IPS-NIHi7 (cell line): ENCODE measurements around the gene DUOX1.
A peak's percentile ranks its signal among the peaks of the same experiment; 100 is the strongest.
"Not testable (repeated sequence)": the region's sequence is repeated elsewhere in the genome, so short reads cannot be mapped to it uniquely, and the experiment has no call there.

Experiments used
- DNase-seq: peaks from one replicate; pipeline ENCODE4 v3.0.0; 2012; ENCODE audit warnings: mixed read lengths; ENCODE audit errors: extremely low spot score

DUOX1 gene

DNA sequence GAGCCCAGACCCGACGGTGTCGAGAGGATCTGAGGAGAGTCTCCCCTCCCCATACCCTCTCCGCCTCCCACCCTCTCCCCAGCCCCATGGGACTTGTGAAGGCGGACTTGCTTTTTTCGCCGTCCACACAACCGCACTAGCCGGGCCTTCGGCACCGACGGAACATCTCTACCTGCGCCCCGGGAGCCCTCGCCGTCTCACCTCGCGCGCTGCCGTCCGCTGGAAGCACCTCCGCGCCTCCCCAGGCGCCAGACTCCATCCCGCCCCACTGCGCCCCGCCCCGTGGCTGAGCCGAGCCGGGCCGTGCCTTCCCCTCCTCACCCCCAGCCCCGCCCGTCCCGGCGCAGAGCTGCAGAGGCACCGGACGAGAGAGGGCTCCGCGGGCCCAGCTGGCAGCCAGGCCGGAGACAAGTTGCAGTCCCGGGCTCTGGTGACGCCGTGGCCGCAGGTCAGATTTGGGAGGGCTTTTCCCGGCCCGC is at the start of gene DUOX1, which contains the start of gene DUOXA1:
Gene DUOX1 (plus strand): TSS at position 344 of the 479 bp plus-strand sequence. CDS start 1,973 bp downstream, outside the sequence.
Gene DUOXA1 (minus strand): TSS at position 229 of the 479 bp plus-strand sequence. CDS start 6,865 bp downstream, outside the sequence.
- peak; percentile 73 for DNase-seq

DNA sequence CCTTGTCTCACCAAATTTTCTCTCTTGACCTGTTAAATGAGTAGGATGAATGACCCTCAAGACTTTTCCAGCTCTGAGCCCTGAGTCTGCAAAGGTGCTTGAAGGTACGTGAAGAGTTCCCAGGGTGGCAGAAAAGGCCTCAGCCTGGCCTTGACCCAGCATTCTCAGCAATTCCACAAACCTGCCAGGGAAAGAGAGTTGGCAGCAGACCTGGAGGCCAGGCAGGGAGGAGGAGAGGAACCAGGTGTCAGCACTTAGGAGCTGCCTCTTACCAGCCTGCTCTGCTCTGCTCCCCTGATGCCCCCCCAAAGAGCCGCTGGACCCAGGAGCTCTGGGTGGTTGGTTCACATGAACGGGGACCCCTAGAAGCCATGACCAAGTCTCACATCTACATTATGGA is 49.2 kb upstream of the DUOX1 start:
- not testable (repeated sequence) for DNase-seq

DNA sequence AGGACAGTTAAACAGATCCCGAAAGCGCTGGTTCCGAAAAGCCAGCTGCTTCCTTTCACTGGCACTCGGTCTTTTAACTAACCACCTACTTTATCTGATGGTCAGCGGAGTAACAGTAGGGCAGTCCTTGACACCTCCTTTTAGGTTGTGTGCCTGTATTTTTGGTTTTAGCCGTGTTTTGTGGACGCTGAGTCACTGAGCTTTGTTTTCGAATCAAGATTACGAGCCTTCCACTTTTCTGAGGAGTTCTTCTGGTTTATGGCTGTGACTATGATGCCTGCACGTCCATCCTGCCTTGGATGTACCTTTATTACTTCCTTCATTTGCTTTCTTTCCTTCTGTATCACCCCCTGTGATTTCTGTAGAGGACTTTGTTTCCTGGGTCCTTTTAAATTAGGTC is 47.4 kb upstream of the DUOX1 start:
- not testable (repeated sequence) for DNase-seq

DNA sequence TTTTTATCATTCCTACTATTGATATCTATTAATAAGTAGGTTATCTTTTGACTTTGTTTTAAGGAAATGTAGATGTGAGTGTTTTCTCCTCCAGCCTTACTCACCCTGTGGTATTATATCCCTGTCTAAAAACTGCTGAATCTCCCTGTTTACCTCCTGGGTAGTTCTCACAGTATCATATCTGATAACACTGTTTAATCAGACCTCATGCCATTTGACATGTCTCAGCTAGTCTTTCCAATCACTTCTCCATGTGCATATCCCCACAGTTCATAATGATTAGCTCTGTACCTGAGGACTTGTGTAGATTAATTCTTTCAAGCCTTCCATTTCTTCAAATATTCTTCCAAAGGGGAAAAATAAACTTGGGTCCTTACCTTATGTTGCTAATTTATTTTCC is 46.6 kb upstream of the DUOX1 start:
- no peak for DNase-seq

DNA sequence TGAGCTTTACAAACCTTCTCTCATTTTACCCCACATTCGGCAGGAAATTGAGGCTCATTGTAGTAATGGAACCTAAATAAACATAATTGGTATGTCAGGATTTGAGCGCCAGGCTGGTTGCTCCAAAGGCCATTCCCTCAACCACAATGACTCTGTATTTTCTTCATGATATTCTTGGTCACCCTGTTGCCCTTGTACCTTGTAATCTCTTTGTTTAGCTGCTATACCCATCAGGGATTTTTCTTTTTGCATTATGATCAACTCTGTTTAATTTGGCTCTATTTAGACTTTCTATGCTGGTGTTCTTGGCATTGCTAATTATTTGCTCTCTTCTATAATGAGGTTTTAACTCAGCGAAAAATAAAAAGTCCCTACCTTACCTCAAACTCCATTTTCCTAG is 45.6 kb upstream of the DUOX1 start:
- no peak for DNase-seq

DNA sequence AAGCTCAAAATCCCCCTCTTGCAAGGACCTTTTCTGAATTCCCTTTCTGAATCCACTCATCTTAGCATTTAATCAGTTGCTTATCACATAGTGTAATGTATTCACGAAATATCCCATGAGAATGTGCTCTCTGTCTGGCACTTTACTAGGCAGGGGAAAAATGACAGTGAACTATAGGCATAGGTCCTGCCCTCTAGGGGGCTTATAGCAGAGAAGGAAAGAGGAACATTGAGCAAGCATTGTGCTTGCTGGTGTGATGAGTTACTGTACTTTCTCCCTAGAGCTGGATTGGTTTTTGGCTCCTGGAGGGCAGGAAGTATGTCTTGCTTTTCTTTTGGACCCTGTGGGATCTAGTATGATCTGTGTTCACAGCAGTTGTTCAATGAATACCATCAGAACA is 42.3 kb upstream of the DUOX1 start:
- DNase-seq, result no peak

DNA sequence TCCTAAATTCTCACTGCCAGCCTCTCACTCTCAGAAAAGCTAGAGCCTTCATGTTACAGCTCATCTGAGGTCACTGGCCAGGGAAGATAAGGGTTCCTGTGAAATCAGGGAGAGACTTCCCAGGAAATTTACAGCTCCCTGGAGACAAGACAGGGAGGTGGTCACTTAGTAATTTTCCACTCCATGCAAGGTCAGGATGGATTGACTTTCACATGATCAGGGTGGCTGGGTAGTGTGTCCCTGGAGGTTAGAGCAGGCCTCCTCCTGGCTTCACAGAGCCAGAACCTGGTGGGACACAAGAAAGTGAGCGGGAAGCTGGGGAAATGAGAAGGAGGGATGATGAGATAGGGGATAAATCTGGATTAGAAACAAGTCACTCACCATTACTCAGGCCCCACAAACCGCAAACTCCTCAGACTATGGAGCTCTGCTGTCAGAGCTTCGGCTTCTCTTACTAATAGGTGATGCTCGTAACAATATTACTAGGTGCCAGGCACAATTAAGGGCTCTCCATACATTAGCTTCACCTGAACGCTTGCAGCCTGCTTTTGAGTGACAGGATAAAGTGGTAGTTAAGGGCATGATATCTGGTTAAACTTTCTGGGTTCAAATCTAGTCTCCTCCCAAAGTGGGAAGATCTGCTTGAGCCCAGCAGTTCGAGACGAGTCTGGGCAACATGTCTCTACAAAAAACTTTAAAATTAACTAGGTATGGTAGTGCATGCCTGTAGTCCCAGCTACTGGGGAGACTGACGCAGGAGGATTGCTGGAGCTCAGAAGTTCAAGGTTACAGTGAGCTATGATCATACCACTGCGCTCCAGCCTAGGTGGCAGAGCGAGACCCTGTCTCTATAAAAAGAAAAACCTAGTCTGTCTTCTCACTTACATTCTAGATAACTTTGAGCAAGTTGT is 40.7 kb upstream of the DUOX1 start:
- DNase-seq, result no peak

DNA sequence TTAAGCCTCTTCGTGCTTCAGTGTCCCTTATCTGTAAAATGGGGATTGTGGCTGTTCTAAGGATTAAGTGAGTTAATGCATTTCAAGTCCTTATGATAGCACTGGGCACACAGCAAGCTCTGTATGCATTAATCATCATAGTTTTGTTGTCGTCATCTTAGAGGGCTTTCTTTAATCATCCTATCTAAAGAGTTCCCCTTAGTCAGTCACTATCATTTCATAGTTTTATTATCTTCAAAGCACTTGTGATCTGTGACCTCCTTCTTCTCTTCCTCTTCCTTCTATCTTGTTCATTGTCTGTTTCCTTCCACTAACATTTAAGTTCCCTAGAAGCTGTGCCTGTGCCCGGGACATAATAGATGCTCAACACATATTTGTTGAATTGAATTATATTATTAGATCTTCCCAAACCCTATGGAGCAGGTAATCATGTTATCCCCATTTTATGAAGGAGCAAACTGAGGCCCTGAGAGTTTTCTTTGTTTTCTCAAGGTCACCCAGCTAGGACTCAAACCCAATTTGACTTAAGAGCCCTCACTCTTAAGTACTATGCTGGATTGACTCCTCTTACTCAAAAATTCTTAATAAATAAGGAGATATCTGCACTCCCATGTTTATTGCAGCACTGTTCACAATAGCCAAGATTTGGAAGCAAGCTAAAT is 40.0 kb upstream of the DUOX1 start:
- DNase-seq, result no peak

DNA sequence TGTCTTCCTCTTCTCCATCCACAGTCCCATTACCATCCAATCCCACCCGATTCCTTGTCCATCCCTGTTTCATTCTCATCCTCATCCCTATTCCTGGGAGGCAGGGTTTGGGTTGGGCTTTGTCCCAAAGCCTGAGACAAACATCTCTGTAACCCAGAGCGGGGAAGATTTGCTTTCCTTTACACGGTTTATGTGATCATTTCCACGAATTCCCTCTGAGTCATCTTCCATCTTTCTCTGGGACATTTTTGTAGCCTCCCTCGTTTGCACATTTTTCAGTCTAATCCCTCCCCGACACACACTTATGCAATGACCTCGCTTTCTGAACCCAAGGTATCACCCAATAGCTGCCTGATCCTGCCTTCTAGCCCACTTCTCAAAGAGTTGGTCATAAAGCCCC is 38.6 kb upstream of the DUOX1 start:
- no peak for DNase-seq

DNA sequence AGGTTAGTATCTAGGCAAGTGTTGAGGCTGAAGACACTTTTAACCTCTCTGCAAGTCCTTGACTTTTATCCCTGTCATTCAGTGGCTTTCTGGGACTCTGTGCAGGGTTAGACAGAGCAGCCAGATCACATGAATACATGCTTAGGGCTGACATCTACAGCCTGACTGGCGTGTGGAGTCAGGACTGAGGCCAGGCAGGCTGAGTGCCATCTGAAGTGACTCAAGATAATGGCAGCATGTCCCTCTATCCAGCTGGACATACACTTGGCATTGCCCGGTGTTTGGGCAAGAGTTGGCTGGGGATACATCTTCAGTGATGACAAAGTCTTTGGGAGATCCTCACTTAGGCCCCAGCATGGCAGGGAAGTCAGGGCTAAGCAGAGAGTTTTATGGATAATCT is 38.2 kb upstream of the DUOX1 start:
- DNase-seq, result no peak

DNA sequence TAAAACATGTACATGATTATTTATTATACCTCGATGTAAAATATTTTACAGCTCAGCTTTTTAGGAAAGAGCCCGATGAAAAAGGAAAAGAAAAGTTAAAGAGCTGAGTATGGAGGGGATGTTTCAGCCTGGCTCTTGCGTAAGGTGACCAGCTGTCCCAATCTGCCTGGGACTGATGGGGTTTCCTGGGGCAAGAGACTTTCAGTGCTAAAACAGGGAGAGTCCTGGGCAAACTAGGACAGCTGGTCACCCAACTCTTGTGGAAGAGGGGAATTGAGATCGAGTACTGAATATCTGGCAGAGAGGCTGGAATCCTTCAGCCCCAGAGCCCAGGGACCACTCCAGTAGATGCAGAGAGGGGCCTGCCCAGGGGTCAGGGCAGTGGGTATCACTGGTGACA is 36.8 kb upstream of the DUOX1 start:
- no peak for DNase-seq

DNA sequence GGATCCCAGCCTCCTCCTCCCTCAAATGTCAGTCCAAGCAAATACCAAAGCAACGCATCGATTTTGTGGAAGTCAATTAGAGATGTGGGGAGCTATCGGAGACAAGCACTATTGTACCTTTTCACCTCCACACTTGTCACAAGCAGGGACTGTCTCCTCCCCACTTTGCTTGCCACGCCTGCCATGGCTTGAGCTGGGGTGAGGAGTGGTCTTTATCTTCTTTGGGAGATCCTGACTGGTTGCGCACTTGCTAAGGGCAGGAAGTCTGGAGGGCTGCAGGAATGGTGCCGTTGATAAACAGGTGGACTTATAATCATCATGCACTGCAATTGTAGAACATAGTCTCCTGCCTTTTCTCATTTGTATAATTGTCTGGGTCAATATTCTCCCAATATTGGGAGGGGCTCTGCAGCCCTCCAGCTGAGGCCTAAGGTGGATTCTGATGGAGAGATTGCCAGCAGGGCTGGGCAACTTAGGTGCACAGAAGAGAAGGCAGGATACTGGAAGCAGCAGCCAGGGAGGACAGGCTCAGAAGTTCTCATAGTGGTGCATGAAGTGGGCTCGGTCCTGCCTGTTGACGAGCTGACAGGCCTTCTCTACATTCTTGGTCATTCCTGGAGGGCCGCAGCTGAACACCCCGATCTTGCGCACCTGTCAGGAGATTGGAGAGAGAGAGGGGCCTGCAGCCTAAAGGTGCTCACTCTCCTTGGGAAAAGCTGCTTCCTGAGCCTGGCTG is 36.0 kb upstream of the DUOX1 start:
- no peak for DNase-seq

DNA sequence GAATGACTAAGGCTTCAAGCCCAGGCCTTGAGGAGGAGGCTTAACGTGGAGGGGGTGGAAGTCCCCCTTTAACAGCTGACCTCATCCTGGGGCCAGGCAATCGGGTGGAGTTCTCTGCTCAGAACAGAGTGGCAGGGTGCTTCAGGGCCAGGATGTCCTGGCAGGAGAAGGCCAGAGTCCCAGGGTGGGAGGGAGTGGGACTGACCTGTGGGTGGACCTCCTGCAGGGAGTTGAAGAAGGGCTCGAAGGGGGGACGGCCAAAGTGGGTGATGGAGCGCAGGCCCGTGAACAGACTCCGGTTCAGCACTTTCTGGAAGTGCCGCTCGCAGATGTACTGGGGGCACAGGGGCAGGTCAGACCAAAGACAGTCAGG is 35.5 kb upstream of the DUOX1 start:
- no peak for DNase-seq

DNA sequence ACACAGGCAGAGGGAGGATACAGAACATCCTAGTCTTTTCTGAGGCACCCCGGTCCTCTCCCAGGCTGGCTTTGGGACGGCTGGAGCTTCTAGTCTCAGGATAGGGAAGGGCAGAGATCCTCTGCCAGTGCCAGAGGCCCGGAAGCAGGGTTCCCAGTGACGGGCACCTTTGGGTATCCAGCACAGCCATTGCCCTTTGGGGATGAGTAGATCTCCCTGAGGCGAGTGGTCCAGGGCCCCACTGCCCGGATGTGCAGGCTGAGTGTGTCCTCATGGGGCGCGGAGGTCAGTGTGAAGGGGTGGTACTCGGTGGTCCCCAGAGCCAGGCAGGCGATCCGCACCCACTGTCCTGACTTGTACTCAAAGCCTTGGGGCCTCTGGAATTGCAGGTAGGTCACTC is 34.1 kb upstream of the DUOX1 start:
- DNase-seq, result no peak

DNA sequence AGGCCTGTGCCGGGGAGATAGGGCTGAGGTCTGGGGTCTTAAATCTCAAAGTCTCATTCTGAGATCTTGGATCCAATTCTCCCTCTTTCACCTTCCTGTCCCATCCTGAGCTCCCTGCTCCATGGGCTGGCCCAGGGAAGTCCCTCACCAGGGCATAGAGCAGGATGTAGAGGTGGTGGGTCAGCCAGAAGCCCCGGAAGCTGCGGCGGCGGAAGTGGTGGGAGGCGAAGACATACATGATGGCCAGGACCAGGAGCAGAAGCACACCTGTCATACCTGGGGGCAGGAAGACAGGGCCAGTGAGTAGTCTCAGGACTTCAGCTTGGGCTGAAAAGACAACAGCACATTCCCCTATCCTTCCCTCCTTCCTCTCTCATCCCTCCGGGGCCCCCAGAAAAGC is 32.3 kb upstream of the DUOX1 start:
- DNase-seq, result no peak

DNA sequence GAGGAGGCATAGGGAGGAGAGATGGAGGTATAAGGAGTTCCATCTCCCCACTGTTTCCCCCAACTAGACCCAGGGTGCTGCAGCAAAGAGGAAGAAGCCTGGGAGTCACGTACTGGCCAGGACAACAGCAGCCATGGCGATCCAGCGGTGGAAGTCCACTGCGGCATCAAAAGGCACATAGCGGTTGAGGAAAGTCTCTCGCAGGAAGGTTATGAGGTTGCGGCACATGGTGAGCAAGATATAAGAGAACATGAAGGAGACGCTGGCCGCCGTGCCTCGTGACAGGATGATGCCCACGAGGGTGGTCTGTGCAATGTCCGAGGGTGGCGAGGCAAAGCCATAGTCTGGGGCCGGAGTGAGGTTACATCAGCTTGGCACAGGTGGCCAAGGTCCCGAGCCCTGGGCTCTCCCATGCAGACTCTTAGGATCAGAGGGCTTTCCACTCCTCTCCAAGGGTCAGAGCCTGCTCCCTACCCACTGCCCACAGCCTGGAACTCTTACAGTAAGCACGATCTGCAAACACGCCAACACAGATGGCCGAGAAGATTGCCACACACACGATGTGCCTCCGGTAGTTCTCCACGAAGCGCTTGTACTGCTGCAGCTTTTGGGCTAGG is 30.1 kb upstream of the DUOX1 start:
- no peak for DNase-seq

DNA sequence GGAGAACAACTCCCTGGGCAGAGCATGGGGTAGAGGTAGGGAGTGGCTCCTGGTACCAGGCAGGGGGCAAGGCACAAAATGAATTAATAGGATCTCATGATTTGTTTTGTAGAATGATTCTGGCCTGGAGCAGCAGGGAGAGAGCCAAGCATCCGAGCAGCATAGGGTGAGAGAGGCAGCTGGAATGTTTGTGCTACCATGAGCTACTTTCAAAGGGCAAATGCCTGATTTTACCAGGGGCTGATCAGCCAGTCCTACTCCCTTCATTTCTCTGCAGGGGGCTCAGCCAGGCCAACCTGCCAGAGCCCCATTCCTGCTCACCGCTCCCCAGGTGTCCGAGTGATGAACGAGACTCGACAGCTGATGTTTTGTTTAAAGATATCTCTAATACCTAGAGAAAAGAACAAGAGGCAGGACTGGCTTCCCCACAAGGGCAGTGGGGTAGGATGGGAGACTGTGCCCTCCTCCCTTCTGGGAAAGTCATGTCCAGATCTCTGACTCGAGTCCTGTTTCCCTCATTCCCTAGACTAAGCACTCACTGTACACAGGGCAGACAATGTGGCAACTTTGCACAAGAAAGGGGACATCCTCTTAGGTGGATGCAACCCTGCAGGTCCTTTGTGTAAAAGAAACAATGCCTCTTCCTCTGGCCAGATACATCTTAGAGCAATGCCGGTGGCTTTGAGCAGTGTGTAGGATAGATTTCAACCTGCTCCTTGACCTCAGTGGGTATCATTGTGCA is 28.7 kb upstream of the DUOX1 start:
- DNase-seq, result no peak

DNA sequence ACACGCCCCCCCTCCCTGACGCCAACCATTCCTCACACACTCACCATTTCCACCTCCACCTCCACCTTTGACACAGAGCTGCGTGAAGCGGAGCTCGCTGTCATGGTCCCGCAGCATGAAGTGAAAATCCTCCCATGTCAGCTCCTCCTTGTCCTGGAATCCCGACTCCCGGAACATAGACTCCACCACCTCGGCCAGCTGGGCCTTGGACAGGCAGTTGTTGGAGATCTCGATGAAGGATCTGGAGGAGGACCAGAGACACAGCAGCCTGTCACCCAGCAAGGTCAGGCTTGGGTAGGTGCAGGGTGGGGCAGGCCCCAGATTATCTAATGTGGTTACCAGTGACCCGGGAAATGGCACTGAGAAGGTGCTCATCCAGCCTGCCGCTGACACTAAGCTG is 28.0 kb upstream of the DUOX1 start:
- DNase-seq, result no peak

DNA sequence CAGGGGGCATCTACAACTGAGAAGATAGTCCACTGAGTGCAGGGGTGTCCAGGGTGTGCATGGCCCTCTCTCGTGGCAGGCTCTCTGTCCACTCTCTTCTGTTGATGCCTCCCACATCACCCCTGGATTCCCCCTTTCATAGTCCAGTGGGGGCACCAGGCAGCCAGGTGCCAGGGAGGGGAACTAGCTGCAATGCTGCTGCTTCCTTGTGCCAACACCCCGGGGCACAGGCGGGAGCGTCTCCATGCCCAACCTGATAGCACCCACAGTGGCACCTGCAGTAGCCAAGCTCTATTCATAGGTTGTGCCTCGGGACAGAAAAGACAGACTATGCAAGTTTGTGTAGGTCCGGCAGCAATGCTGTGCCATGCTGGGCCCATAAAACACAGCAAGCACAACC is 27.6 kb upstream of the DUOX1 start:
- no peak for DNase-seq

DNA sequence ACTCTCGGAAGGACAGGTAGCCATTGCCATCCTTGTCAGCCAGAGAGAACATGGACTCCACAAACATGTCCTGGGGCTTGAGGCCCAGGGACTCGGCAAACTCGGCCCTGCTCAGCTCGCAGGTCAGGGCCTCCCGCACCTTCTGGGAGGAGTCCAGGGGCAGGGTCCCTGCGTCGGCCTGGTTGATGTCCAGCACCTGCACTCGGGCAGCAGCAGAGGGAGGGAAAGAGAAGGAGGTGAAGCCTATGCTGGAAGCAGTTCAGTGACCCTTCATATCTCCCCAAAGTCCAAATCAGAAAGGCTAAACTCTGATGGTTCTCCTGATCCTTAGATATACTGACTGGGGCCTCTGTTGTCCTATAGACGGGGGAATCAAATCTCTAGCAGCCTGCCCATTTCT is 25.6 kb upstream of the DUOX1 start:
- not testable (repeated sequence) for DNase-seq

DNA sequence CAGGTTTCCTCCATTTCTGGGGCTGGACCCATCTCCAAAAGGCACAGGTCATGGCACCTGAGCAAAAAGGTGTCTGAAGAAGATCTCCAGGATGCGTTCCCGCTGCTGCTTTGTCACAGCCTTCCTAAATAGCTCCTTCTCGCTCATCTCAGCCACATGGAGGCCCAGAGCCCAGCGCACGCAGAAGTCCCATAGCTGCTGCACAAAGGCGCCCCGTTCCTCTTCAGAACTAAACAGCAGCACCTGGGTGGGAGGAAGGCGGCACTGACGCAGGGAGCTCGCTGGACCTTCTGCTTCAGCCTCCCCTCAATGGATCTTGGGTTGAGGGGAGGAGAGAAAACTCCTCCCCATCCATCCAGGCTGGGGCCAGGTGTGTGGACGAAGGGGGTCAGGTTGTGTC is 24.2 kb upstream of the DUOX1 start:
- DNase-seq, result no peak
